K562 (cell line): ENCODE measurements around the gene PA2G4. TPM values are rescaled to one million over a fixed set of nuclear protein-coding genes. Genes with fewer than 3 reads are reported as not detected.
A peak's percentile ranks its signal among the peaks of the same experiment; 100 is the strongest.

Experiments used
- CBFA2T3 ChIP-seq: fragments of 450-650 bp; IDR thresholded peaks from 2 replicates; pipeline ENCODE4 v1.6.1; 2017
- CXXC5 ChIP-seq: fragments of 250-450 bp; sonication (Bioruptor Pico); IDR thresholded peaks from 2 replicates; pipeline ENCODE4 v1.8.0; 2022; ENCODE audit warnings: inconsistent platforms, mild to moderate bottlenecking, moderate library complexity
- FUS ChIP-seq: fragments of 200-400 bp; formaldehyde crosslinking; optimal IDR thresholded peaks from 2 replicates; pipeline ENCODE3; 2017; ENCODE audit warnings: low read depth, low read length
- IFI16 ChIP-seq: fragments of 250-450 bp; sonication (Bioruptor Pico); IDR thresholded peaks from 2 replicates; pipeline ENCODE4 v2.1.2; 2022; ENCODE audit warnings: mild to moderate bottlenecking, inconsistent platforms
- NELFE ChIP-seq: IDR thresholded peaks from 2 replicates; pipeline ENCODE4 v1.6.1; 2011; ENCODE audit warnings: mild to moderate bottlenecking; ENCODE audit not compliant: insufficient read depth, insufficient read length
- POLR2AphosphoS5 ChIP-seq: IDR thresholded peaks from 2 replicates; pipeline ENCODE4 v1.6.1; 2011; ENCODE audit warnings: mild to moderate bottlenecking, low read depth, low read length, moderate library complexity; ENCODE audit not compliant: control insufficient read depth, insufficient read depth
- SIX5 ChIP-seq, 2 experiments: IDR thresholded peaks; 2 replicates each; pipeline ENCODE4 v1.6.1; 2011; ENCODE audit warnings: low read length in 2 of 2, borderline replicate concordance in 1 of 2, low read depth in 1 of 2, mild to moderate bottlenecking in 1 of 2, moderate library complexity in 1 of 2; ENCODE audit not compliant: insufficient read depth in 1 of 2
- SUPT5H ChIP-seq: fragments of 450-650 bp; IDR thresholded peaks from 2 replicates; pipeline ENCODE4 v1.6.1; 2016
- U2AF1 ChIP-seq: fragments of 200-400 bp; formaldehyde crosslinking; optimal IDR thresholded peaks from 2 replicates; pipeline ENCODE3; 2017; ENCODE audit warnings: mild to moderate bottlenecking, low read depth, low read length, moderate library complexity
- U2AF2 ChIP-seq: fragments of 200-400 bp; formaldehyde crosslinking; optimal IDR thresholded peaks from 2 replicates; pipeline ENCODE3; 2017; ENCODE audit warnings: low read depth, mild to moderate bottlenecking, low read length
- ZFP36 ChIP-seq: fragments of 150-350 bp; IDR thresholded peaks from 2 replicates; pipeline ENCODE4 v1.6.1; 2018; ENCODE audit warnings: low read length, low read depth; ENCODE audit not compliant: partially characterized antibody
- ZFX ChIP-seq: sonication (generic); formaldehyde crosslinking; IDR thresholded peaks from 2 replicates; pipeline ENCODE4 v1.8.0; 2022; ENCODE audit warnings: mild to moderate bottlenecking, missing genetic modification reagents, moderate library complexity
- ZKSCAN3 ChIP-seq: fragments of 250-450 bp; sonication (Bioruptor Pico); IDR thresholded peaks from 2 replicates; pipeline ENCODE4 v1.4.0; 2020
- ZNF124 ChIP-seq: sonication (generic); formaldehyde crosslinking; IDR thresholded peaks from 2 replicates; pipeline ENCODE4 v1.8.1; 2022; ENCODE audit warnings: missing genetic modification reagents
- ZNF197 ChIP-seq: fragments of 200-800 bp; sonication (Bioruptor generic); IDR thresholded peaks from 2 replicates; pipeline ENCODE4 v1.6.1; 2016; ENCODE audit warnings: low read depth, missing genetic modification characterization, missing compliant biosample characterization
- ZNF436 ChIP-seq: fragments of 250-450, 450-650 bp; sonication (Bioruptor Pico); formaldehyde crosslinking; IDR thresholded peaks from 2 replicates; pipeline ENCODE4 v1.7.0; 2020; ENCODE audit warnings: mild to moderate bottlenecking
- ZNF449 ChIP-seq: fragments of 250-450 bp; sonication (Bioruptor Pico); IDR thresholded peaks from 2 replicates; pipeline ENCODE4 v1.8.0; 2022; ENCODE audit warnings: moderate library complexity, mild to moderate bottlenecking, inconsistent platforms
- ZNF785 ChIP-seq: fragments of 250-450 bp; sonication (Bioruptor Pico); IDR thresholded peaks from 2 replicates; pipeline ENCODE4 v1.4.0; 2020; ENCODE audit warnings: mild to moderate bottlenecking
- polyA plus RNA-seq, 8 experiments: library from polyadenylated mRNA; depleted of rRNA in 4 of 8; stranded (reverse) in 5 of 8; unstranded in 3 of 8; fragments of >200 nt; fragmentation: Nextera tagmentation in 2 of 8; fragmentation: Illumina TruSeq in 1 of 8; extraction: Ambion mirVana in 2 of 8; extraction: Trizol in 1 of 8; gene quantifications; 2 replicates each; pipeline versions ENCODE4 v1.2.1 to v1.2.3, GENCODE V29; 2011 to 2014; ENCODE audit warnings: inconsistent platforms in 1 of 8, missing spikeins in 1 of 8
- total RNA-seq, 7 experiments: library from RNA; depleted of rRNA in 6 of 7; stranded (reverse); fragments of >200 nt in 6 of 7; fragmentation: Illumina TruSeq in 2 of 7; extraction: Trizol in 2 of 7; gene quantifications; 2 replicates each; pipeline versions ENCODE4 v1.2.1 to v1.2.3, GENCODE V29; 2011 to 2021; ENCODE audit warnings: low replicate concordance in 1 of 7
- TF ChIP-seq, protein P1 (sequence below): sonication (generic); formaldehyde crosslinking; IDR thresholded peaks from 2 replicates; pipeline ENCODE4 v1.8.1; 2023; ENCODE audit warnings: mild to moderate bottlenecking, missing genetic modification reagents
- TF ChIP-seq, protein P2 (sequence below): sonication (generic); formaldehyde crosslinking; IDR thresholded peaks from 2 replicates; pipeline ENCODE4 v1.8.0; 2023; ENCODE audit warnings: mild to moderate bottlenecking, missing genetic modification reagents
- TF ChIP-seq, protein P3 (sequence below), 2 experiments: fragments of 450-650 bp; IDR thresholded peaks; 2 replicates each; pipeline ENCODE4 v1.6.1; 2018; ENCODE audit warnings: mild to moderate bottlenecking in 2 of 2, low read depth in 1 of 2; ENCODE audit not compliant: partially characterized antibody in 2 of 2

PA2G4 gene
- total and polyA plus RNA-seq, 9 of the 15 experiments (the other 6 are each of a cell fraction or from before 2014, with no cell fraction given) = 230 to 925 (median 638) TPM

DNA sequence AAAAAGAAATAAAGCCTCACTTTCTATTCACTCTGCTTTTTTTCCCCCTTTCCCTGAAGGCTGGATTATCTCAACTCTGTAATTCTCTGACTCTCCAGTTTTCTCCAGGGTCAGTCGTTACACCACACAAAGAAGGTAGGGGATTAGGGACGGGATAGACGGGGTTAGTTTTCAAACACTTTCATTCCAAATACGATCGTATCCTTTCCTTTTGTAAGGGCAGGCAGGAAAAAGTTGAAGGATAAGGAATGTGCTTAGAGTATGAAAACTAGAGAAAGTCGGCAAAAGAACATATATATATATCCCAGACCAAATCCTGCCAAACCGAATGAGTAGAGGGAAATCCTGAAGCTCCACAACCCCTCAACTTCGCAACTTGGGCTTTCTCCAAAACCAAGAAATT lies 23.1 kb downstream of the PA2G4 start (continued):
- TF ChIP-seq, protein P1, sequence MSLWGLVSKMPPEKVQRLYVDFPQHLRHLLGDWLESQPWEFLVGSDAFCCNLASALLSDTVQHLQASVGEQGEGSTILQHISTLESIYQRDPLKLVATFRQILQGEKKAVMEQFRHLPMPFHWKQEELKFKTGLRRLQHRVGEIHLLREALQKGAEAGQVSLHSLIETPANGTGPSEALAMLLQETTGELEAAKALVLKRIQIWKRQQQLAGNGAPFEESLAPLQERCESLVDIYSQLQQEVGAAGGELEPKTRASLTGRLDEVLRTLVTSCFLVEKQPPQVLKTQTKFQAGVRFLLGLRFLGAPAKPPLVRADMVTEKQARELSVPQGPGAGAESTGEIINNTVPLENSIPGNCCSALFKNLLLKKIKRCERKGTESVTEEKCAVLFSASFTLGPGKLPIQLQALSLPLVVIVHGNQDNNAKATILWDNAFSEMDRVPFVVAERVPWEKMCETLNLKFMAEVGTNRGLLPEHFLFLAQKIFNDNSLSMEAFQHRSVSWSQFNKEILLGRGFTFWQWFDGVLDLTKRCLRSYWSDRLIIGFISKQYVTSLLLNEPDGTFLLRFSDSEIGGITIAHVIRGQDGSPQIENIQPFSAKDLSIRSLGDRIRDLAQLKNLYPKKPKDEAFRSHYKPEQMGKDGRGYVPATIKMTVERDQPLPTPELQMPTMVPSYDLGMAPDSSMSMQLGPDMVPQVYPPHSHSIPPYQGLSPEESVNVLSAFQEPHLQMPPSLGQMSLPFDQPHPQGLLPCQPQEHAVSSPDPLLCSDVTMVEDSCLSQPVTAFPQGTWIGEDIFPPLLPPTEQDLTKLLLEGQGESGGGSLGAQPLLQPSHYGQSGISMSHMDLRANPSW (CRISPR knock-in tag) = no peak
- no peak for TF ChIP-seq ZFX (CRISPR knock-in tag)
- no peak for TF ChIP-seq ZNF449
- no peak for TF ChIP-seq CBFA2T3
- no peak for TF ChIP-seq U2AF1
- no peak; the same call in 1 of the 2 replicates for TF ChIP-seq SUPT5H
- TF ChIP-seq, protein P2, sequence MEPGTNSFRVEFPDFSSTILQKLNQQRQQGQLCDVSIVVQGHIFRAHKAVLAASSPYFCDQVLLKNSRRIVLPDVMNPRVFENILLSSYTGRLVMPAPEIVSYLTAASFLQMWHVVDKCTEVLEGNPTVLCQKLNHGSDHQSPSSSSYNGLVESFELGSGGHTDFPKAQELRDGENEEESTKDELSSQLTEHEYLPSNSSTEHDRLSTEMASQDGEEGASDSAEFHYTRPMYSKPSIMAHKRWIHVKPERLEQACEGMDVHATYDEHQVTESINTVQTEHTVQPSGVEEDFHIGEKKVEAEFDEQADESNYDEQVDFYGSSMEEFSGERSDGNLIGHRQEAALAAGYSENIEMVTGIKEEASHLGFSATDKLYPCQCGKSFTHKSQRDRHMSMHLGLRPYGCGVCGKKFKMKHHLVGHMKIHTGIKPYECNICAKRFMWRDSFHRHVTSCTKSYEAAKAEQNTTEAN = no peak
- TF ChIP-seq IFI16 (CRISPR knock-in tag) = no peak
- no peak for TF ChIP-seq ZNF197 (CRISPR knock-in tag)
- no peak for TF ChIP-seq ZNF124 (CRISPR knock-in tag)
- no peak for TF ChIP-seq SIX5 (IDR thresholded peaks at IDR 0.05; ENCODE audit: borderline replicate concordance in 1 of 2, insufficient read depth in 1 of 2, low read depth in 1 of 2, low read length in 2 of 2)
- TF ChIP-seq U2AF2 = no peak
- TF ChIP-seq ZNF785 (CRISPR knock-in tag) = no peak
- no peak for TF ChIP-seq NELFE
- TF ChIP-seq FUS = no peak
- TF ChIP-seq, protein P3, sequence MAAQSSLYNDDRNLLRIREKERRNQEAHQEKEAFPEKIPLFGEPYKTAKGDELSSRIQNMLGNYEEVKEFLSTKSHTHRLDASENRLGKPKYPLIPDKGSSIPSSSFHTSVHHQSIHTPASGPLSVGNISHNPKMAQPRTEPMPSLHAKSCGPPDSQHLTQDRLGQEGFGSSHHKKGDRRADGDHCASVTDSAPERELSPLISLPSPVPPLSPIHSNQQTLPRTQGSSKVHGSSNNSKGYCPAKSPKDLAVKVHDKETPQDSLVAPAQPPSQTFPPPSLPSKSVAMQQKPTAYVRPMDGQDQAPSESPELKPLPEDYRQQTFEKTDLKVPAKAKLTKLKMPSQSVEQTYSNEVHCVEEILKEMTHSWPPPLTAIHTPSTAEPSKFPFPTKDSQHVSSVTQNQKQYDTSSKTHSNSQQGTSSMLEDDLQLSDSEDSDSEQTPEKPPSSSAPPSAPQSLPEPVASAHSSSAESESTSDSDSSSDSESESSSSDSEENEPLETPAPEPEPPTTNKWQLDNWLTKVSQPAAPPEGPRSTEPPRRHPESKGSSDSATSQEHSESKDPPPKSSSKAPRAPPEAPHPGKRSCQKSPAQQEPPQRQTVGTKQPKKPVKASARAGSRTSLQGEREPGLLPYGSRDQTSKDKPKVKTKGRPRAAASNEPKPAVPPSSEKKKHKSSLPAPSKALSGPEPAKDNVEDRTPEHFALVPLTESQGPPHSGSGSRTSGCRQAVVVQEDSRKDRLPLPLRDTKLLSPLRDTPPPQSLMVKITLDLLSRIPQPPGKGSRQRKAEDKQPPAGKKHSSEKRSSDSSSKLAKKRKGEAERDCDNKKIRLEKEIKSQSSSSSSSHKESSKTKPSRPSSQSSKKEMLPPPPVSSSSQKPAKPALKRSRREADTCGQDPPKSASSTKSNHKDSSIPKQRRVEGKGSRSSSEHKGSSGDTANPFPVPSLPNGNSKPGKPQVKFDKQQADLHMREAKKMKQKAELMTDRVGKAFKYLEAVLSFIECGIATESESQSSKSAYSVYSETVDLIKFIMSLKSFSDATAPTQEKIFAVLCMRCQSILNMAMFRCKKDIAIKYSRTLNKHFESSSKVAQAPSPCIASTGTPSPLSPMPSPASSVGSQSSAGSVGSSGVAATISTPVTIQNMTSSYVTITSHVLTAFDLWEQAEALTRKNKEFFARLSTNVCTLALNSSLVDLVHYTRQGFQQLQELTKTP (IDR thresholded peaks at IDR 0.05; ENCODE audit: low read depth in 1 of 2, partially characterized antibody in 2 of 2) = peak; percentile 60 to 79
- TF ChIP-seq POLR2AphosphoS5 = no peak
- no peak for TF ChIP-seq ZNF436 (CRISPR knock-in tag)
- TF ChIP-seq CXXC5 = no peak
- TF ChIP-seq ZFP36 = no peak
- no peak for TF ChIP-seq ZKSCAN3 (CRISPR knock-in tag)
